Measurements from ENCODE around the gene OTULIN. TPM values are rescaled to one million over a fixed set of nuclear protein-coding genes. Genes with fewer than 3 reads are reported as not detected.
A peak's percentile ranks its signal among the peaks of the same experiment; 100 is the strongest.

The OTULIN gene
- total RNA-seq, 6 experiments from 2014 or later, result 25.2 to 34.8 (median 29.2) TPM

DNA sequence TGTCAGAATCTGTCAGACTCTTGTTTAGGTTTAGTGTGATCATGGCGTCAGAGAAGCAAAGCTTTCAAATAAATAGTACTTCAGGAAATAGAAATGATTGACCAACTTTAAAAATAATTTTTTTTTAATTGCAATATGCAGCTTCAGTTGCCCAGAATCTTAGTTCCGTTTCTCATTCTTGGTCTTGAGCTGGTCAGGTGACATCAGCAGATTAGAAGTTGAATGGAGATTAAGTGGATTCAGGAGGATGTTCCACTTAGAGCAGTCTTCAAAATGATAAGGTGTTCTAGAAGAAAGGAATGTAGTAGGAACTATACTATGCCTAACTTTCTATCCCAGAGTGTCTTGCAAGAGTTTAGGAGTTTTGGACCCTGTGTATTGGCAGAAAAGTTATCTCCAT, 30.6 kb downstream of the OTULIN start:
- Histone ChIP-seq H3K4me3 (no peak overlapping the region), H3K9me3 (no peaks in the 10 kb centered on the region), H3K27ac (no peak overlapping the region), H3K27me3 (no peaks in the 10 kb centered on the region), H3K36me3 (peaks cover 0 to 48% (median 20%) of the 10 kb centered on the region in 4 donors), H3K4me1 (peaks cover 0 to 35% (median 7%) of the 10 kb centered on the region in 4 donors)
- DNase-seq (no peak), ATAC-seq (no peak)
- intact Hi-C loops (cut with DNase I), result no loop called here
- TF ChIP-seq, protein P1, sequence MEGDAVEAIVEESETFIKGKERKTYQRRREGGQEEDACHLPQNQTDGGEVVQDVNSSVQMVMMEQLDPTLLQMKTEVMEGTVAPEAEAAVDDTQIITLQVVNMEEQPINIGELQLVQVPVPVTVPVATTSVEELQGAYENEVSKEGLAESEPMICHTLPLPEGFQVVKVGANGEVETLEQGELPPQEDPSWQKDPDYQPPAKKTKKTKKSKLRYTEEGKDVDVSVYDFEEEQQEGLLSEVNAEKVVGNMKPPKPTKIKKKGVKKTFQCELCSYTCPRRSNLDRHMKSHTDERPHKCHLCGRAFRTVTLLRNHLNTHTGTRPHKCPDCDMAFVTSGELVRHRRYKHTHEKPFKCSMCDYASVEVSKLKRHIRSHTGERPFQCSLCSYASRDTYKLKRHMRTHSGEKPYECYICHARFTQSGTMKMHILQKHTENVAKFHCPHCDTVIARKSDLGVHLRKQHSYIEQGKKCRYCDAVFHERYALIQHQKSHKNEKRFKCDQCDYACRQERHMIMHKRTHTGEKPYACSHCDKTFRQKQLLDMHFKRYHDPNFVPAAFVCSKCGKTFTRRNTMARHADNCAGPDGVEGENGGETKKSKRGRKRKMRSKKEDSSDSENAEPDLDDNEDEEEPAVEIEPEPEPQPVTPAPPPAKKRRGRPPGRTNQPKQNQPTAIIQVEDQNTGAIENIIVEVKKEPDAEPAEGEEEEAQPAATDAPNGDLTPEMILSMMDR (IDR thresholded peaks at IDR 0.05), result no peak
- no peak for TF ChIP-seq POLR2A (IDR thresholded peaks at IDR 0.05)
- WGBS (ENCODE audit: insufficient coverage, low coverage, low lambda C conversion rate, missing lambda C conversion rate), result 96% methylated on average over 2 of the region's 2 CpGs

DNA sequence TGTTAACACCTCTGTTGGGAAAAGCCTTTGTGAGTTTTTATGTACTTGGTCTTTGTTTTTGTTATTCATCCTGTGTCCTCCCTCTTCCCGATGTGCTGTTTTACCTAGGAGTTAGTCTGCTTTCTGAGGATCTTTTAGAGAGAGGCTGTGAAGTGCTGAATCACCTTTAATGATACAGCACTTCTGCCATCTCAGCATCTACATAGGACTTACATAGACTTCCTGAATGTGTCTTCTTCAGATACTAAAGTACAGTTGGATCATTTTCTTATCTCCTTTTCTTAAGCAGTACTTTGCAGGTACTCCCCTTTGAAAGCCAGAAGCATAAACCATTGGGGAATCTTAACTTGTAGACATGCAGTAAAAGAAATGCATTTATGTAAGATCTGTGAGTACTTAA, 31.5 kb downstream of the OTULIN start:
- Histone ChIP-seq H3K36me3 (peaks cover 0 to 39% (median 15%) of the 10 kb centered on the region in 4 donors), H3K27ac (no peak overlapping the region), H3K27me3 (no peaks in the 10 kb centered on the region), H3K9me3 (no peaks in the 10 kb centered on the region), H3K4me1 (peaks cover 0 to 35% (median 7%) of the 10 kb centered on the region in 4 donors), H3K4me3 (no peak overlapping the region)
- DNase-seq, result no peak
- no peak for ATAC-seq
- 44% methylated on average over 1 of the region's 1 CpG for WGBS (ENCODE audit: insufficient coverage, low coverage, low lambda C conversion rate, missing lambda C conversion rate)
- intact Hi-C loops (cut with DNase I), result no loop called here
- no peak for TF ChIP-seq POLR2A (IDR thresholded peaks at IDR 0.05)
- TF ChIP-seq, protein P1 (IDR thresholded peaks at IDR 0.05), result no peak

DNA sequence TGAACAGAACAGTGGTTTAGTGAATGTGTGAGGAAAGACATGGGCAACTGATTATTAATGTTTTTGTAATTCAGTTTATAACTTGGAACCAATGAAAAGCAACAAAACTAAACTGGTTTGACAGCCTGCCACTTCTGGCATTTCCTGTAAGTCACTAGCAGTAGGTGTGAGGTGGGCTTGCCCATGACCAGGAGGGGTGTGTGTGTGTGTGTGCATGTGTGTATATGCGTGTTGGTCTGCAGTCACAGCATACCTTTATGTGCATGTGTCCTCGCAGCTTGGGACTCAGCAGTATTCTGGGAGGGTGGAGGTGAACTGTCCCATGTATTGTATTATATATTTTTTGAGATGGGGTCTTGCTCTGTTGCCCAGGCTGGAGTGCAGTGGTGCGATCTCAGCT, 32.3 kb downstream of the OTULIN start:
- Histone ChIP-seq H3K36me3 (peaks cover 0 to 31% (median 15%) of the 10 kb centered on the region in 4 donors), H3K4me3 (no peak overlapping the region), H3K4me1 (peaks cover 0 to 36% (median 7%) of the 10 kb centered on the region in 4 donors), H3K27me3 (no peaks in the 10 kb centered on the region), H3K27ac (peak overlapping the region in 1 of 3 donors; percentile 85), H3K9me3 (no peaks in the 10 kb centered on the region)
- ATAC-seq (no peak), DNase-seq (no peak)
- TF ChIP-seq, protein P1 (IDR thresholded peaks at IDR 0.05), result no peak
- no peak for TF ChIP-seq POLR2A (IDR thresholded peaks at IDR 0.05)
- WGBS (ENCODE audit: insufficient coverage, low coverage, low lambda C conversion rate, missing lambda C conversion rate), result 100% methylated on average over 2 of the region's 3 CpGs
- intact Hi-C loops (cut with DNase I), result no loop called here

DNA sequence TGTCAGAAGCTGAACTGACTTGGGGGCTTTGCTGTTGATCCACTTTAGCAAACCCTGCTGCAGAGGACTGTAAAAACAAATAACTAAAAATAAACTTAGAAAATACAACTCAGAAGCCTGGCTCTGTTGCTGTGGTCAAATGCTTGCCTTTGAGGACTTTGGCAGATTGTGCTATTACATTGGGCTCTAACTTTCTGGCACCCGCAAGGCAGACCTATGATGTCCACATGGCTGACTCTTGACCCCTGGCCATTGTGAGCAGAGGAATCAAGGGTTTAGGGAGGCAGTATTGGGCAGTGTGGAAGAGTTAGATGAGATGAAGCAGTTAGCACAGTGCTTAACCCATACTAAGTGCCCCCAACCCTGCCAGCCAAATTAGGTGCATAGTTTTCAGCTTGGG, 34.0 kb downstream of the OTULIN start:
- Histone ChIP-seq H3K4me3 (no peak overlapping the region), H3K27ac (peak overlapping the region in 2 of 3 donors; percentile 64 to 85), H3K4me1 (peaks cover 0 to 46% (median 7%) of the 10 kb centered on the region in 4 donors), H3K27me3 (no peaks in the 10 kb centered on the region), H3K36me3 (peaks cover 0 to 19% (median 7%) of the 10 kb centered on the region in 4 donors), H3K9me3 (no peaks in the 10 kb centered on the region)
- ATAC-seq (peak; percentile 63 to 89 (median 86)), DNase-seq (peak in 2 of 3 donors; percentile 69 to 85)
- WGBS (ENCODE audit: insufficient coverage, low coverage, low lambda C conversion rate, missing lambda C conversion rate), result 60% methylated on average over 1 of the region's 1 CpG
- TF ChIP-seq, protein P1 (IDR thresholded peaks at IDR 0.05), result no peak
- TF ChIP-seq POLR2A (IDR thresholded peaks at IDR 0.05), result no peak
- intact Hi-C loops (cut with DNase I), result no loop called here

Data from right lobe of liver (tissue), 6 donors.